GM12872 (cell line): ENCODE results near the gene ADD1.

Experiments used
- TF ChIP-seq, protein P1 (sequence below): IDR thresholded peaks from 3 replicates; pipeline ENCODE4 v1.5.1; 2011; ENCODE audit warnings: low read depth, mild to moderate bottlenecking, low read length, moderate library complexity; ENCODE audit not compliant: insufficient read depth

Gene ADD1

GRCh38 chr4:2808001-2808400 is 35.6 kb upstream of the ADD1 start:
- TF ChIP-seq, protein P1, sequence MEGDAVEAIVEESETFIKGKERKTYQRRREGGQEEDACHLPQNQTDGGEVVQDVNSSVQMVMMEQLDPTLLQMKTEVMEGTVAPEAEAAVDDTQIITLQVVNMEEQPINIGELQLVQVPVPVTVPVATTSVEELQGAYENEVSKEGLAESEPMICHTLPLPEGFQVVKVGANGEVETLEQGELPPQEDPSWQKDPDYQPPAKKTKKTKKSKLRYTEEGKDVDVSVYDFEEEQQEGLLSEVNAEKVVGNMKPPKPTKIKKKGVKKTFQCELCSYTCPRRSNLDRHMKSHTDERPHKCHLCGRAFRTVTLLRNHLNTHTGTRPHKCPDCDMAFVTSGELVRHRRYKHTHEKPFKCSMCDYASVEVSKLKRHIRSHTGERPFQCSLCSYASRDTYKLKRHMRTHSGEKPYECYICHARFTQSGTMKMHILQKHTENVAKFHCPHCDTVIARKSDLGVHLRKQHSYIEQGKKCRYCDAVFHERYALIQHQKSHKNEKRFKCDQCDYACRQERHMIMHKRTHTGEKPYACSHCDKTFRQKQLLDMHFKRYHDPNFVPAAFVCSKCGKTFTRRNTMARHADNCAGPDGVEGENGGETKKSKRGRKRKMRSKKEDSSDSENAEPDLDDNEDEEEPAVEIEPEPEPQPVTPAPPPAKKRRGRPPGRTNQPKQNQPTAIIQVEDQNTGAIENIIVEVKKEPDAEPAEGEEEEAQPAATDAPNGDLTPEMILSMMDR, result no peak

DNA sequence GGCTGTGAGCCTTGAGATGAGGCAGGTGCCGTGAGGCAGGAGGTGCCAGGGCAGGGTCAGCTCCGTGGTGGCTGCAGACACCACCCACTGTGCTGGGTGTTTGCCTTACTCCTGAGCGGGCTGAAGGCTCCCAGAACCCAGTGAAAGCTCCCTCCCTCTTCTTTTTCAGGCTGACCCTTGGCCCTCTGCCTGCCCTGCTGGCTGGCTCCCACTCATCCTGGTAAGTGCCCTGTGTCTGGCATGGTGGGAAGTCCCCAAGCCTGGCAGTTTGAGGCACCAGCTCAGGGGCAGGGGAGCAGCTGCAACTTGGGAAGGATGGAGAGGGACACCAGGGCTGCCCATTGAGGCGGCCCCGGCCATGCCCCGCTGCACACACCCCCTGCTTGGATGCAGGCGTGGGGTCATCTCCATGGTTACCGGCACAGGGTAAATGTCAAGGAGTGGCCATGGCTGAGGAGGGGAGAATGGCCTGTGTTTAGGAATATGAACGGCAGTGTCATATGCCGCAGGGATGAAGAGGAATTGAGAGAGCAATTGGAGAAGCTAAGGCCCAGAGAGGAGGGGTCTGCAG is 33.9 kb upstream of the ADD1 start:
- TF ChIP-seq, protein P1, result no peak

- TF ChIP-seq, protein P1, result no peak
Observed at GRCh38 chr4:2810388-2810787, 33.3 kb upstream of the ADD1 start.

GRCh38 chr4:2811830-2812611 is 31.6 kb upstream of the ADD1 start:
- TF ChIP-seq, protein P1, result no peak

DNA sequence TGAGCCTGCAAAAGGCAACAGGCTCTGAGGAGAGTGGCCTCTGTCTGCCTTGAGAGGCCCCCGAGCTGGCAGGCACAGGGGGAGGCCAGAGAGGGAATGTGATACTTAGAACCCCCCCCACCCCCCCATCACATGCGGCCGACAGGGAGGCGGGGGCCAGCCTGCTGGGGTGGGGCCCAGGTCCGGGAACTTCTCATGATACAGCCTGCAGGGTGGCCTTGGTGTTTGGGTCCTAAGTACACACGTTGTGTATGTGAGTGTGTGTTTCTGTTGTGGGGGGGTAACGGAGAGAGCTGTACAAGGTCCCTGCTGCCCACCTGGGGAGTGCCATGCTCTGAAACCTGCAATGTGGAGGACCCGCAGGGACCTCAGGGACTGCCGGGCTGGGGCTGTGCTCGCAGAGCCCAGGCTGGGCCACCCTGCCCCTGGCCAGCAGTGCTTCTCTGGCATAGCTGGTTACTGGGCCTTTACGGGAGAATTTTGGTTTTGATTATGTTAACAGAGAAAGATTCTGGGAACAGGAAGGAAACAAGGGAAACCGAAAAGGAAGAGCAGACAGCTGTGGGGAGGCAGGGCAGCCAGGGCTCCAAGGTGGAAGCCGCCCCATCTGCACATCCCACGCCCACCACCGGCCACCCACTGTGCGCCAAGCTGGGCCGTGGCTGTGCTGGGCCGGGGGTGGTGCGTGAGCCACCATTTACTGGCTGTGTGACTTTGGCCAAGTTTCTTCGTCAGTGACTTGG is 30.9 kb upstream of the ADD1 start:
- TF ChIP-seq, protein P1, result no peak

DNA sequence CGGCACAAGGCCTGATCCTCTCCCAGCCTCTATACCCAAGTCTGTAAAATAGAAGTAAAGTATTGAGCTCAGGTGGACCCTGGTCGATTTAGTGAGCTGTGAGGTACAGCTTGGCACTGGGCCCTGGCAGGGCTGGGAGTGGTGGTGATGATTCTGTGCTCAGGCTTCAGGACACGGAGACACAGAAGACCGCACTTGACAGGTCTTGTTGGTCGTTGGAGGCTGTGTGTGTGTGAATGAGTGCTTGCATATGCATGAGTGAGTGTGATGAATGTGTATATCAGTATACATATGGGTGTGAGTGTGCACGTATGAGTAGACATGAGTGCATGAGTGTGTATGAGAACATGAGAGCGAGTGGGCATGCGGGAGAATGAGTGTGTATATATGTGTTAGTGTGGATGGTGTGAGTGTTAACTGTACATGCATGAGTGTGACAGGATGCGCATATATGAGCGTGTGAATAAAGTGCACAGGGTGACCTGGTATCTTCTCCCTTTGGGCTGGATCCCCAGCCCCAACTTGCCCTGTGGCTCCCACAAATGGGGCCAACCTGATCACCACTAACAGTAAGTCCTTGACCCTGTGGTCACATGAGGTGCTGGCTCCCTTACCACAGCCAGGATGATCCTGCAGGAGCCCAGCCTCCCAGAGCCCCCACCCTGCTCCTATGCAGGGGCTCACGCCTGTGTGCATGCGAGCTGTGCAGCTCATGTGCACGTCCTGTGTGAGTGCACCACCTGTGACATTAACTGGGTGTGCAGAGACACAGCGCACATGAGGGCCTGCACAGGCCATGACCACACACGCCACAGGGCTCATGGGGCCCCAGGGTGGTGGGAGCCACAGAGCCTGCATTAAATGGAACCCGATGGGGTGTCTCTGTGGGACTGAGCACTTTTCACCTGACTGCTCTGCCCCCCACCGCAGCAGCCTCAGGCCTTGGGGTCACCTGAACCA is 29.9 kb upstream of the ADD1 start:
- TF ChIP-seq, protein P1, result no peak
